Gastroesophageal sphincter (tissue), 3 donors: ENCODE measurements around the gene DUSP9.

Source experiments
- CTCF ChIP-seq, 4 experiments: fragments of 200-600 bp in 2 of 4; fragments of 450-650 bp in 2 of 4; sonication (generic) in 1 of 4; IDR thresholded peaks; one replicate each; pipeline ENCODE4 v1.5.1; 2017 to 2019; ENCODE audit warnings: antibody characterized with exemption in 4 of 4, mild to moderate bottlenecking in 2 of 4, moderate library complexity in 2 of 4
- EP300 ChIP-seq: sonication (generic); formaldehyde crosslinking; IDR thresholded peaks from one replicate; pipeline ENCODE4 v1.6.1; 2017; ENCODE audit warnings: antibody characterized with exemption, mild to moderate bottlenecking
- POLR2A ChIP-seq, 2 donors: fragments of 450-650 bp; IDR thresholded peaks; one replicate each; pipeline ENCODE4 v1.6.1; 2017; ENCODE audit warnings: antibody characterized with exemption in 2 of 2, mild to moderate bottlenecking in 2 of 2, moderate library complexity in 1 of 2
- POLR2AphosphoS5 ChIP-seq: sonication (generic); formaldehyde crosslinking; IDR thresholded peaks from one replicate; pipeline ENCODE4 v1.6.1; 2017; ENCODE audit warnings: antibody characterized with exemption

- TF ChIP-seq CTCF (IDR thresholded peaks at IDR 0.05) (no peak), POLR2A (IDR thresholded peaks at IDR 0.05) (no peak), POLR2AphosphoS5 (no peak), EP300 (no peak)
Observed at GRCh38 chrX:153684467-153685155, 37.6 kb downstream of the DUSP9 start.
